ENCODE measurements around the gene MYO10. TPM values are rescaled to one million over a fixed set of nuclear protein-coding genes. Genes with fewer than 3 reads are reported as not detected.

MYO10 gene
- total RNA-seq, 4 donors from 2014 or later = 3.4 to 28.7 (median 13.4) TPM

- in situ Hi-C loops (cut with MboI; ENCODE audit: low sequenced_read_pairs in 4 of 4) (no loop called here), intact Hi-C loops (cut with DNase I; ENCODE audit: low total_unique reads) (no loop called here)
- H3K27ac ChIP-seq = no peak overlapping the region
- H3K36me3 ChIP-seq = no peaks in the 10 kb centered on the region
- H3K9me3 ChIP-seq = no peaks in the 10 kb centered on the region
- H3K27me3 ChIP-seq = no peaks in the 10 kb centered on the region
- peaks cover 0 to 11% of the 10 kb centered on the region in 2 donors for H3K4me1 ChIP-seq
- DNase-seq (no peak), ATAC-seq (no peak)
- no peak for TF ChIP-seq POLR2A (IDR thresholded peaks at IDR 0.05)
- TF ChIP-seq, protein P1, sequence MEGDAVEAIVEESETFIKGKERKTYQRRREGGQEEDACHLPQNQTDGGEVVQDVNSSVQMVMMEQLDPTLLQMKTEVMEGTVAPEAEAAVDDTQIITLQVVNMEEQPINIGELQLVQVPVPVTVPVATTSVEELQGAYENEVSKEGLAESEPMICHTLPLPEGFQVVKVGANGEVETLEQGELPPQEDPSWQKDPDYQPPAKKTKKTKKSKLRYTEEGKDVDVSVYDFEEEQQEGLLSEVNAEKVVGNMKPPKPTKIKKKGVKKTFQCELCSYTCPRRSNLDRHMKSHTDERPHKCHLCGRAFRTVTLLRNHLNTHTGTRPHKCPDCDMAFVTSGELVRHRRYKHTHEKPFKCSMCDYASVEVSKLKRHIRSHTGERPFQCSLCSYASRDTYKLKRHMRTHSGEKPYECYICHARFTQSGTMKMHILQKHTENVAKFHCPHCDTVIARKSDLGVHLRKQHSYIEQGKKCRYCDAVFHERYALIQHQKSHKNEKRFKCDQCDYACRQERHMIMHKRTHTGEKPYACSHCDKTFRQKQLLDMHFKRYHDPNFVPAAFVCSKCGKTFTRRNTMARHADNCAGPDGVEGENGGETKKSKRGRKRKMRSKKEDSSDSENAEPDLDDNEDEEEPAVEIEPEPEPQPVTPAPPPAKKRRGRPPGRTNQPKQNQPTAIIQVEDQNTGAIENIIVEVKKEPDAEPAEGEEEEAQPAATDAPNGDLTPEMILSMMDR (IDR thresholded peaks at IDR 0.05 in 4 of 5, conservative IDR thresholded peaks at IDR 0.05 in 1 of 5) = no peak
- no peak overlapping the region for H3K4me3 ChIP-seq
Observed at GRCh38 chr5:16854351-16854750, 81.7 kb downstream of the MYO10 start.

DNA sequence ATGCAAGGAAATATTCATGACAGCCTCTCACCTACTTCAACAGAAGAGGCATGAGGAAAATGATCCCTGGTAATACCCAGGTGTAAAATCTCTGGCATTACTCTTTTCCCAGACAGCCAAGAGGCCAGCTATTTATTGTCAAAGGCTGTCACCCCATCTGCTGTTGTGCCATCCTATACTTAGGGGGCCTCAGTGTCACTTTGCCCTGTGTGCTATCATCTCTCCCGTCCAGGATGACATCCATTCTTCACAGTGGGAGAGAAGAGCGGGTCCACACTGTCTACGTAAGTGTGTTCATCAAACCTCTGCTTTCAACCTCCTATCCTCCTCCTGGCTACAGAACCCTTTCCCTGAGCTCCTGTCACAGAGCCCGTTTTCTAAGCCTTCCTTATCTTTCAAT, 82.6 kb downstream of the MYO10 start:
- Histone ChIP-seq H3K27ac (no peak overlapping the region), H3K4me3 (no peak overlapping the region), H3K4me1 (peaks cover 0 to 11% of the 10 kb centered on the region in 2 donors), H3K36me3 (no peaks in the 10 kb centered on the region), H3K9me3 (no peaks in the 10 kb centered on the region), H3K27me3 (no peaks in the 10 kb centered on the region)
- TF ChIP-seq, protein P1 (IDR thresholded peaks at IDR 0.05 in 4 of 5, conservative IDR thresholded peaks at IDR 0.05 in 1 of 5) = no peak
- TF ChIP-seq POLR2A (IDR thresholded peaks at IDR 0.05) = no peak
- ATAC-seq = no peak
- in situ Hi-C loops (cut with MboI; ENCODE audit: low sequenced_read_pairs in 4 of 4) = no loop called here
- intact Hi-C loops (cut with DNase I; ENCODE audit: low total_unique reads) = no loop called here
- DNase-seq = no peak

DNA sequence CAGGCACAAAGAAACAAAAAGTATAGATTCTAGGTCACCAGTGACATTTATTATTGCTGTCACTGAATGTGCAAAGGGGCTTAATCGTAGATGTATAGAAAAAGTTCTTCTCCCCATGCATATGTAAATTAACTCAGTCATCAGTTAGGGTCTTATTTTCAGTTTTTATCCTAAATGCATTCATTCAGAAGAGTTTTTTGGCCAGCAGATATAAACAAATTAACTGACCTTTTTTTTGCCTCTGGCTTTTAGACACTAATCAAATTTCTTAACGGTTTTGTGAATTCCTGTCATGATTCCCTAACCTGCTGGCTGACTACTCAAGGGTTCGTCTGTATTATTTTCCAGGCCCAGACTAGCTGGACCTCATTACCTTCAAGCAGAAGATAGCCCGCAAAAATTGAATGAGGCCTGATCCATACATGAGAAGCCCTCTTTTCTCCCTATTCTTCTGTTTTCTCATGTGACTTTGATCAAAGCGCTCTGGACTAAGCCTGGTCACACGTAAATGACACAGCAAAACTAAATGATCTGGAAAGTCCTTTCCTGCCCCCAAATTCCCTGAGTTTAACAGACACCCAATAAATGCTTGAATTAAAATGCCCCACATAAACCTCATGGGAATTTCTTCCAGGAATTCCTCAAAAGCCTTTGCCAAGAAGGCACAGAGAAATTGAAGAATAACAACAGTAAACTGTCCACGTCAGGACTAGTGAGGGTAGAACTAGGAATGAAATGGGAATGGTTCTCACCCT, 83.7 kb downstream of the MYO10 start:
- in situ Hi-C loops (cut with MboI; ENCODE audit: low sequenced_read_pairs in 4 of 4) (no loop called here), intact Hi-C loops (cut with DNase I; ENCODE audit: low total_unique reads) (no loop called here)
- Histone ChIP-seq H3K36me3 (no peaks in the 10 kb centered on the region), H3K9me3 (no peaks in the 10 kb centered on the region), H3K27me3 (no peaks in the 10 kb centered on the region), H3K4me1 (peaks cover 0 to 11% of the 10 kb centered on the region in 2 donors), H3K4me3 (no peak overlapping the region), H3K27ac (no peak overlapping the region)
- ATAC-seq = no peak
- TF ChIP-seq POLR2A (IDR thresholded peaks at IDR 0.05) = no peak
- TF ChIP-seq, protein P1 (IDR thresholded peaks at IDR 0.05 in 4 of 5, conservative IDR thresholded peaks at IDR 0.05 in 1 of 5) = no peak
- DNase-seq = no peak

- ATAC-seq = no peak
- intact Hi-C loops (cut with DNase I; ENCODE audit: low total_unique reads) = no loop called here
- no peaks in the 10 kb centered on the region for H3K27me3 ChIP-seq
- in situ Hi-C loops (cut with MboI; ENCODE audit: low sequenced_read_pairs in 4 of 4) = no loop called here
- TF ChIP-seq, protein P1 (IDR thresholded peaks at IDR 0.05 in 4 of 5, conservative IDR thresholded peaks at IDR 0.05 in 1 of 5) = no peak
- no peak for TF ChIP-seq POLR2A (IDR thresholded peaks at IDR 0.05)
- DNase-seq = no peak
- no peaks in the 10 kb centered on the region for H3K9me3 ChIP-seq
- no peak overlapping the region for H3K27ac ChIP-seq
- no peak overlapping the region for H3K4me3 ChIP-seq
- peaks cover 0 to 5% of the 10 kb centered on the region in 2 donors for H3K4me1 ChIP-seq
- no peaks in the 10 kb centered on the region for H3K36me3 ChIP-seq
Observed at GRCh38 chr5:16849775-16850174, 86.3 kb downstream of the MYO10 start.
